ENCODE measurements around the gene CACNA1D.

- TF ChIP-seq CTCF (IDR thresholded peaks at IDR 0.05) (no peak), POLR2A (IDR thresholded peaks at IDR 0.05) (no peak), POLR2AphosphoS5 (IDR thresholded peaks at IDR 0.05) (no peak), EP300 (IDR thresholded peaks at IDR 0.05) (no peak)
These were observed 341.9 kb downstream of the CACNA1D start for GRCh38 chr3:53836084-53836872.
